Subcutaneous adipose tissue (tissue), 4 donors: ENCODE data around the gene PPFIA1. TPM values are rescaled to one million over a fixed set of nuclear protein-coding genes. Genes with fewer than 3 reads are reported as not detected.

Source experiments
- total RNA-seq, 4 donors: library from RNA; depleted of rRNA; stranded (reverse); fragments of >200 nt; gene quantifications; one replicate each; pipeline ENCODE4 v1.1.0, GENCODE V29; 2016
- TF ChIP-seq, protein P1 (sequence below): fragments of 450-650 bp; IDR thresholded peaks from one replicate; pipeline ENCODE4 v1.5.1; 2016; ENCODE audit warnings: low read depth, mild to moderate bottlenecking, control low read depth, antibody characterized with exemption, moderate library complexity

The PPFIA1 gene
- total RNA-seq, 4 donors from 2014 or later, result 55.3 to 137 (median 83.5) TPM

DNA sequence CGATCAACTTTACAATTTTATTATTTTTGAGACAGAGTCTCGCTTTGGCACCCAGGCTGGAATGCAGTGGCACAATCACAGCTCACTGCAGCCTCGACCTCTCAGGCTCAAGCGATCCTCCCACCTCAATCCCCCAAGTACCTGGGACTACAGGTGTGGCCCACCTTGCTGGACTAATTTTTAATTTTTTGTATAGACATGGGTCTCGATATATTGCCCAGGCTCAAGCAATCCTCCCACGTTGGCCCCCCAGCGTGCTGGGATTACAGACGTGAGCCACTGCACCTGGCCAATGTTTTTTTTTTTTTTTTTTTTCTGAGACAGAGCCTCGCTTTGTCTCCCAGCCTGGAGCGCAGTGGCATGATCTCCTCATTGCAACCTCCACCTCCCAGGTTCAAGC lies 2.0 kb upstream of the PPFIA1 start:
- TF ChIP-seq, protein P1, sequence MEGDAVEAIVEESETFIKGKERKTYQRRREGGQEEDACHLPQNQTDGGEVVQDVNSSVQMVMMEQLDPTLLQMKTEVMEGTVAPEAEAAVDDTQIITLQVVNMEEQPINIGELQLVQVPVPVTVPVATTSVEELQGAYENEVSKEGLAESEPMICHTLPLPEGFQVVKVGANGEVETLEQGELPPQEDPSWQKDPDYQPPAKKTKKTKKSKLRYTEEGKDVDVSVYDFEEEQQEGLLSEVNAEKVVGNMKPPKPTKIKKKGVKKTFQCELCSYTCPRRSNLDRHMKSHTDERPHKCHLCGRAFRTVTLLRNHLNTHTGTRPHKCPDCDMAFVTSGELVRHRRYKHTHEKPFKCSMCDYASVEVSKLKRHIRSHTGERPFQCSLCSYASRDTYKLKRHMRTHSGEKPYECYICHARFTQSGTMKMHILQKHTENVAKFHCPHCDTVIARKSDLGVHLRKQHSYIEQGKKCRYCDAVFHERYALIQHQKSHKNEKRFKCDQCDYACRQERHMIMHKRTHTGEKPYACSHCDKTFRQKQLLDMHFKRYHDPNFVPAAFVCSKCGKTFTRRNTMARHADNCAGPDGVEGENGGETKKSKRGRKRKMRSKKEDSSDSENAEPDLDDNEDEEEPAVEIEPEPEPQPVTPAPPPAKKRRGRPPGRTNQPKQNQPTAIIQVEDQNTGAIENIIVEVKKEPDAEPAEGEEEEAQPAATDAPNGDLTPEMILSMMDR, result no peak

DNA sequence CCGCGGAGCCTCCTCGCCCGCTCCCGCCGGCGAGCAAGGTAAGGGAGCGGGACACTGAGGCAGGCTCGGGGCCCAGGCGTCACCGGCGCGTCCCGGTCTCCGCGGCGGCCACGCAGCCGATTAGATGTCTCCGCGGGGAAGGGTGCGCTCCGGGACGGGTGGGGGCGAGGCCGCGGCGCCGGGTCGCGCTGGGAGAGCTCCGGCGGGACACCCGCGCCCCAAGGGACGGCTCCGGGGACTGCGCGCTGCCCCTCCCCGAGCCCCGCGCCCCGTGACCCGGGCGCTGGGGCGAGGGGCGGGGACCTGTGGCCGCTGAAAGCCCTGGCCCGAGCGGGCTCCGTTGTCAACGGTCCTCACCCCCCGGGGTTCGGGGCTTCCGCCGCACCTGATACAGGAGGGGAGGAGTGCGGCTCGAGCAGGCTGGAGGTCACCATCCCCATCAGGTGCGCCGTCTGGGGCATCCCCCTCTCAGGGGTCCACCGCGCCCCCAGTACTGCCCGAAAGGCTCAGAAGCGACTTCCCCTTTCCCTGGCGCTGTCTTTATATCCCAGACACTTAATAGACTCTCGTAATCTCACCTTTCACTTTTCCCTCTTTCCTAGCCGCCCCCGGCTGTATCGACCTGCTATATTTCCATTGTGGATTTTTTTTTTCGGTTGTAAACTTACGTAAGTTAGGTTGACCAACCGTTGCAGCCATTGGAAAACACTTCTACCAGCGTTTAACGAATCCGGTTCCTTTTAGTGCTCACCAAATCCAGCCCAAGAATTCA lies 573 bp downstream of the PPFIA1 start:
- TF ChIP-seq, protein P1, result no peak

DNA sequence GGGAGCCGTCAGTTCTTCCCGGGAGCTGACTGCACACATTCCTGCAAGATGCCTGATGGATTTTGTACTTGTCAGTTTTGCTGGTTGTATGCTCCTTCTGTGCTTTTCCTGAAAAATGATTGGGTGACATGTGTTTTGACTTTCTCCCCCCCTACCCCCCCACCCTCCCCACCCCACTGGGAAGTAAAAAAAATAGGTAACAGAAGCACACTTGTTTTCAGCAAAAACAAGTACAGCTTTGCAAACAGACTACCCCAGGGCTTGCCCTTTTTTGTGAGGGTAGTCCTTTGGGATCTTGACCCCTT lies 1.1 kb downstream of the PPFIA1 start:
- TF ChIP-seq, protein P1, result no peak

DNA sequence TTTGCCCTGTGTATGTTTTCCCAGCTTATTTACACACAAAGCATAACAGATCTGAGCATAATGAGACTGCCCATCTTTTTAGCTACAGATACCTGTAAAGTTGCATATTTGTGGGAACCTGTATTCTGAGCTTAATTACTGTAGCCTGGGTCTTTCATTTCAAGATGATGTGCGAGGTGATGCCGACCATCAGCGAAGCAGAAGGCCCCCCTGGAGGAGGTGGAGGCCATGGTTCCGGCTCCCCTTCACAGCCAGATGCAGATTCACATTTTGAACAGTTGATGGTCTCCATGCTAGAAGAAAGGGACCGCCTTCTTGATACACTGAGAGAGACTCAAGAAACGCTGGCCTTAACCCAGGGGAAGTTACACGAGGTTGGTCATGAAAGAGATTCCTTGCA lies 1.5 kb downstream of the PPFIA1 start:
- TF ChIP-seq, protein P1, result no peak

DNA sequence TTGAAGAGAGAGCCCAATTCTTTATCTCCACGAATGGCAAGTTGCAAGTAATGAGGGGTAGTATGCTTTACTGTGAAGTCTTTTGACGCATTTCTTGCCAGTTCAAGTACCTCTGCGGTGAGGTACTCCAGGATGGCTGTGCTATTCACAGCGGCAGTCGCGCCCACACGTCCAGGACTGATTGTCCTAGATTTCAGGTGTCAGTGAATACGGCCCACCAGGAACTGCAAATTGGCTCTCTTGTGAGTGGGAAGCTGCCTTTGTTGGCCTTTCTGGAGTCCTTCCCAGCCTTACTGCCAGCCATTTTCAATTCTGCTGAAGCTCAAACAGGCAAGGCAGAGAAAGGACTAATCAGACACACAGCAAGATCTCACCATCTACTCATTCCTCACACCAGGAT lies 8.5 kb downstream of the PPFIA1 start:
- TF ChIP-seq, protein P1, result no peak

DNA sequence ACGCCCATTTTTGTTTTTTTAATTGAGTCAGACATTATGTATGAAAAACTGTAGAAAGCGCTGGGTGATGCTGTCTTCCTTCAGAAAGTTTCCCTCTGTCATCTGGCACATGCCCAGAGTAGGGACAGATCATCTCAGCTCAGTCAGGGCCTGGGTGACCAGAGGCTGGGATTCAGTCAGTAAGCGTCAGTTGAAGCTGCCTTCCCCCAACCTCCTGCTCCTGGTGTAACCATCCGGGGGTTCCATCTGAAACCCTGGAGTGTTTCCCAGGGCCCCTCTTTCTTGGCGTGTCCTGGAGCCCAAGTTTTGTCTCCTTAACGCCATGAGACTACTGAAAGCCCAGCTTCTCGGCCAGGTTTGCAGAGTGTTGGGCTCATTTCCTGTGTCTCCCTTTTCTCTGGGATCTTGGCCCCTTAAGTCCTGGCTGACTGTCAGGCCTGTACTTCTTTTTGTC lies 10.7 kb downstream of the PPFIA1 start:
- TF ChIP-seq, protein P1, result no peak

DNA sequence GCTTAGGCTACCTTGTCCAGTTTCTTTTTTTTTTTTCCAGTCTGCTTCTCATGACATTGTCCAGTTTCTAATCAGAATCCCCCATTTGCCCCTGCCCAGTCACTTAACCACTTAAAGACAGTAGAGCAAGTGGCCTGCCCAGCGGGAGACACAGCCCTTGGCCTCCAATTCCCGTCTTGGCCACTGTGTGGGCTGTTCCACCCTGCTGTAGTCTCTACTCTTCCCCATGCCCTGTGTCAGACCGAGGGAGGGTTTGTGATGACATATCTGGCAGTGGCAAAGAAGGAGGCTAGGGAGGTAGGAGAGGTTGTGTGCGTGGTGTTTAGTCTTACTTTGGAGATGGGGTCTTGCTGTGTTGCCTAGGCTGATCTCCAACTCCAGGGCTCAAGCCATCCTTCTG lies 11.5 kb downstream of the PPFIA1 start:
- TF ChIP-seq, protein P1, result no peak
